HEK293 (cell line): ENCODE measurements around the gene MYZAP.

Experiments used
- CTCF ChIP-seq: fragments of 450-650 bp; formaldehyde crosslinking; IDR thresholded peaks from 2 replicates; pipeline ENCODE4 v1.5.1; 2016; ENCODE audit warnings: missing biosample characterization, missing genetic modification characterization
- GFI1B ChIP-seq: fragments of 450-650 bp; formaldehyde crosslinking; IDR thresholded peaks from 2 replicates; pipeline ENCODE4 v1.5.1; 2016; ENCODE audit warnings: missing biosample characterization, missing genetic modification characterization
- PATZ1 ChIP-seq: fragments of 450-650 bp; formaldehyde crosslinking; IDR thresholded peaks from 2 replicates; pipeline ENCODE4 v1.5.1; 2016; ENCODE audit warnings: missing biosample characterization, missing genetic modification characterization
- PRDM10 ChIP-seq: fragments of 450-650 bp; formaldehyde crosslinking; IDR thresholded peaks from 2 replicates; pipeline ENCODE4 v1.5.1; 2016; ENCODE audit warnings: missing biosample characterization, missing genetic modification characterization
- RBAK ChIP-seq: fragments of 450-650 bp; formaldehyde crosslinking; IDR thresholded peaks from 2 replicates; pipeline ENCODE4 v1.5.1; 2016; ENCODE audit warnings: missing biosample characterization, missing genetic modification characterization
- REST ChIP-seq: fragments of 450-650 bp; formaldehyde crosslinking; IDR thresholded peaks from 2 replicates; pipeline ENCODE4 v1.5.1; 2016; ENCODE audit warnings: missing biosample characterization, missing genetic modification characterization
- SP2 ChIP-seq: fragments of 450-650 bp; formaldehyde crosslinking; IDR thresholded peaks from 2 replicates; pipeline ENCODE4 v1.5.1; 2016; ENCODE audit warnings: missing biosample characterization, missing genetic modification characterization
- ZBTB48 ChIP-seq: fragments of 450-650 bp; formaldehyde crosslinking; IDR thresholded peaks from 2 replicates; pipeline ENCODE4 v1.5.1; 2016; ENCODE audit warnings: missing biosample characterization, missing genetic modification characterization
- ZNF239 ChIP-seq: fragments of 450-650 bp; formaldehyde crosslinking; IDR thresholded peaks from 2 replicates; pipeline ENCODE4 v1.5.1; 2016; ENCODE audit warnings: missing biosample characterization, missing genetic modification characterization
- ZNF549 ChIP-seq: fragments of 450-650 bp; IDR thresholded peaks from 2 replicates; pipeline ENCODE4 v1.5.1; 2018; ENCODE audit warnings: missing biosample characterization, missing genetic modification characterization, mild to moderate bottlenecking, inconsistent platforms, moderate library complexity
- ZNF561 ChIP-seq: fragments of 450-650 bp; IDR thresholded peaks from 2 replicates; pipeline ENCODE4 v1.5.1; 2018; ENCODE audit warnings: missing biosample characterization, missing genetic modification characterization, borderline replicate concordance
- ZSCAN23 ChIP-seq: fragments of 450-650 bp; formaldehyde crosslinking; IDR thresholded peaks from 2 replicates; pipeline ENCODE4 v1.5.1; 2016; ENCODE audit warnings: missing biosample characterization, missing genetic modification characterization

GRCh38 chr15:57592426-57592825 is 722 bp downstream of the MYZAP start:
- TF ChIP-seq GFI1B (tag by site-specific recombination) (no peak), CTCF (tag by site-specific recombination) (no peak), ZNF549 (no peak), PATZ1 (tag by site-specific recombination) (no peak), RBAK (no peak), ZSCAN23 (tag by site-specific recombination) (no peak), SP2 (no peak), ZNF239 (tag by site-specific recombination) (no peak), REST (tag by site-specific recombination) (no peak), ZBTB48 (tag by site-specific recombination) (no peak), ZNF561 (tag by site-specific recombination) (no peak), PRDM10 (tag by site-specific recombination) (no peak)
